Esophagus muscularis mucosa (tissue), 4 donors: ENCODE measurements around the gene CYP11A1. TPM values are rescaled to one million over a fixed set of nuclear protein-coding genes. Genes with fewer than 3 reads are reported as not detected.

ENCODE experiments used
- DNase-seq: peaks from one replicate; pipeline ENCODE4 v3.0.0-alpha.2; 2017; ENCODE audit errors: extremely low spot score
- H3K27ac ChIP-seq, 4 donors: fragments of 200-600 bp; sonication (generic); replicated peaks in 1 of 4; 1 replicate in 3 of 4; 2 replicates in 1 of 4; pipeline ENCODE4 v1.5.1; 2016 to 2019; ENCODE audit warnings: mild to moderate bottlenecking in 1 of 4
- H3K27me3 ChIP-seq, 4 donors: fragments of 200-600 bp; sonication (generic); one replicate each; pipeline versions ENCODE4 v1.5.1 to v1.6.0; 2016 to 2019
- H3K36me3 ChIP-seq, 4 donors: fragments of 200-600 bp; sonication (generic); one replicate each; pipeline ENCODE4 v1.5.1; 2016 to 2019
- H3K4me1 ChIP-seq, 4 donors: fragments of 200-600 bp; sonication (generic); one replicate each; pipeline ENCODE4 v1.5.1; 2016 to 2019
- H3K4me3 ChIP-seq, 4 donors: fragments of 200-600 bp; sonication (generic); 1 replicate in 2 of 4; 2 replicates in 2 of 4; pipeline ENCODE4 v1.5.1; 2016 to 2019; ENCODE audit warnings: mild to moderate bottlenecking in 4 of 4, moderate library complexity in 1 of 4
- H3K9me3 ChIP-seq, 4 donors: fragments of 200-600 bp; sonication (generic); 1 replicate in 3 of 4; 2 replicates in 1 of 4; pipeline ENCODE4 v1.5.1; 2016 to 2019
- EP300 ChIP-seq: sonication (generic); formaldehyde crosslinking; IDR thresholded peaks from one replicate; pipeline ENCODE4 v1.6.1; 2017; ENCODE audit warnings: antibody characterized with exemption
- POLR2A ChIP-seq: fragments of 450-650 bp; IDR thresholded peaks from one replicate; pipeline ENCODE4 v1.6.1; 2017; ENCODE audit warnings: antibody characterized with exemption, moderate library complexity, mild to moderate bottlenecking, low read depth
- POLR2AphosphoS5 ChIP-seq, 2 donors: sonication (generic); formaldehyde crosslinking; IDR thresholded peaks; one replicate each; pipeline ENCODE4 v1.6.1; 2017; ENCODE audit warnings: antibody characterized with exemption in 2 of 2
- WGBS: methylation state at CpG from one replicate; pipeline ENCODE4 v1.1.5; 2018; 5-methylcytosine and 5-hydroxymethylcytosine counted together
- intact Hi-C: fragments of 100-400 bp; cut with DNase I; formaldehyde crosslinking; loops from one replicate; pipeline ENCODE4 v1.15.1; 2023
- total RNA-seq, 4 donors: library from RNA; depleted of rRNA; stranded (reverse); fragments of >200 nt; gene quantifications; one replicate each; pipeline versions ENCODE4 v1.1.0 to v1.2.1, GENCODE V29; 2016
- TF ChIP-seq, protein P1 (sequence below), 3 experiments: fragments of 200-600 bp in 2 of 3; fragments of 450-650 bp in 1 of 3; sonication (generic) in 2 of 3; IDR thresholded peaks; one replicate each; pipeline ENCODE4 v1.5.1; 2017 to 2019; ENCODE audit warnings: antibody characterized with exemption in 3 of 3, mild to moderate bottlenecking in 2 of 3, moderate library complexity in 1 of 3

Gene CYP11A1
- total RNA-seq, 4 donors from 2014 or later, result 1.7 to 2.5 (median 1.8) TPM

DNA sequence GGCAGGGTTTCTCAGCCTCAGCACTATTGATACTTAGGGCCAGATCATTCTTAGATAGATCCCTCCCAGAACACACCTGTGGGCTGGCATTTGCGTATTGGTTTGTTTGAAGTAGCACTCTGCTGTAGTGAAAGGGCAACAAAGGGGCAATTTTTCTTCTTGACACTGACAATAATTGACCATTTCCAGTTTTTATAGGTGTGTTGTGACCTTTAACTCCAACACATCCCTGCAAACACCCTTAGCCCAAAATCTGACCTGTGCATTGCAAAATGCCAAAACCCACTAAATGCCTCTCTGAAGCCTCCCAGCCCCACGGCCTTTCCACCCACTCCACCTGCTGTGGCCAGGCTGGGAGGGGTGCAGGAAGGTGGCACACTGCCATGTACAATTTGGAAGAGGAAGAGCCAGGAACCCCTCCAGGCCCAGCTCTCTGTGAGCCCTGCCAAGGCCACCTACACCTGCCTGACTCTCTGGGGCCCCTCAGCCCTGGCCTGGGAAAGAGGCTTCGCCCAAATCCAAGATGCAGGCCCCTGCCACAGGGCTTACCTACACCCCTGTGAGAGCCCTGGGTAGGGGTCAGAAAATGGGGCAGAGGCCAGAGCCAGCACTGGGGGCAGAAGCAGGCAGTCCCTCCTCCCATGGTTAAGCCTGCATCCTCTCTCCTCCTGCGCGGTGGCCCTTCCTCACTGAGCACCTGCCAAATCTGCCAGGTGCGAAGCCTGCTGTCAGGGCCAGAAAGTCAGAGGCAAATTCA lies 9.6 kb upstream of the CYP11A1 start:
- Histone ChIP-seq H3K4me3 (no peak overlapping the region), H3K36me3 (no peaks in the 10 kb centered on the region), H3K27me3 (peaks cover 0 to 14% (median 0%) of the 10 kb centered on the region in 4 donors), H3K4me1 (peaks cover 9 to 23% (median 19%) of the 10 kb centered on the region in 4 donors), H3K27ac (no peak overlapping the region), H3K9me3 (no peaks in the 10 kb centered on the region)
- DNase-seq, result no peak
- TF ChIP-seq, protein P1, sequence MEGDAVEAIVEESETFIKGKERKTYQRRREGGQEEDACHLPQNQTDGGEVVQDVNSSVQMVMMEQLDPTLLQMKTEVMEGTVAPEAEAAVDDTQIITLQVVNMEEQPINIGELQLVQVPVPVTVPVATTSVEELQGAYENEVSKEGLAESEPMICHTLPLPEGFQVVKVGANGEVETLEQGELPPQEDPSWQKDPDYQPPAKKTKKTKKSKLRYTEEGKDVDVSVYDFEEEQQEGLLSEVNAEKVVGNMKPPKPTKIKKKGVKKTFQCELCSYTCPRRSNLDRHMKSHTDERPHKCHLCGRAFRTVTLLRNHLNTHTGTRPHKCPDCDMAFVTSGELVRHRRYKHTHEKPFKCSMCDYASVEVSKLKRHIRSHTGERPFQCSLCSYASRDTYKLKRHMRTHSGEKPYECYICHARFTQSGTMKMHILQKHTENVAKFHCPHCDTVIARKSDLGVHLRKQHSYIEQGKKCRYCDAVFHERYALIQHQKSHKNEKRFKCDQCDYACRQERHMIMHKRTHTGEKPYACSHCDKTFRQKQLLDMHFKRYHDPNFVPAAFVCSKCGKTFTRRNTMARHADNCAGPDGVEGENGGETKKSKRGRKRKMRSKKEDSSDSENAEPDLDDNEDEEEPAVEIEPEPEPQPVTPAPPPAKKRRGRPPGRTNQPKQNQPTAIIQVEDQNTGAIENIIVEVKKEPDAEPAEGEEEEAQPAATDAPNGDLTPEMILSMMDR (IDR thresholded peaks at IDR 0.05), result no peak
- TF ChIP-seq POLR2A, result no peak
- no peak for TF ChIP-seq EP300
- TF ChIP-seq POLR2AphosphoS5 (IDR thresholded peaks at IDR 0.05), result no peak
- intact Hi-C loops, result loop anchor here (10.0 kb wide), 1 partner anchor 258 kb away; no protein-coding TSS in a partner anchor
- 78% methylated on average over 2 of the region's 6 CpGs for WGBS

DNA sequence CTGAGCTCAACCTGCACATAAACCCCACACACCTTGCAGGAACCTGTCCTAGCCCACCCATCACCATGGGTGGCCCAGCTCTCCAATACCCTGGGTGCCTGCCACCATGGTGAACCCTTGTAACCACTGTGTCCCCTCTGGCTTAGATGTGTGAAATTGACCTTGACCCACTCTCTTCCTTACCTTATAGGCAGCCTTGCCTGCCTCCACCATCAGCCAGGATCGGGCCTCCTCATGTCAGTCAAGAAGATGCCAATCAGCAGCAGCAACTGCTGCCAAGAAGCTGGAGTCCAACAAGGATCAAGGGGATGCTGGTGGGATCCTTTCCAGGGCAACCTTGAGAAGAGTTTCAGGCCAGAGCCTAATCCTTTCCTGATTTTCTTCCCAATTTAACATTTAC lies 8.8 kb upstream of the CYP11A1 start:
- 89% methylated on average over 1 of the region's 1 CpG for WGBS
- no peaks in the 10 kb centered on the region for H3K36me3 ChIP-seq
- H3K4me1 ChIP-seq, result peaks cover 9 to 23% (median 19%) of the 10 kb centered on the region in 4 donors
- intact Hi-C loops, result loop anchor here (10.0 kb wide), 1 partner anchor 259 kb away; no protein-coding TSS in a partner anchor
- peaks cover 0 to 9% (median 0%) of the 10 kb centered on the region in 4 donors for H3K27me3 ChIP-seq
- H3K27ac ChIP-seq, result no peak overlapping the region
- no peak overlapping the region for H3K4me3 ChIP-seq
- TF ChIP-seq POLR2A (no peak), EP300 (no peak), POLR2AphosphoS5 (IDR thresholded peaks at IDR 0.05) (no peak)
- TF ChIP-seq, protein P1 (IDR thresholded peaks at IDR 0.05), result no peak
- no peak for DNase-seq
- no peaks in the 10 kb centered on the region for H3K9me3 ChIP-seq

DNA sequence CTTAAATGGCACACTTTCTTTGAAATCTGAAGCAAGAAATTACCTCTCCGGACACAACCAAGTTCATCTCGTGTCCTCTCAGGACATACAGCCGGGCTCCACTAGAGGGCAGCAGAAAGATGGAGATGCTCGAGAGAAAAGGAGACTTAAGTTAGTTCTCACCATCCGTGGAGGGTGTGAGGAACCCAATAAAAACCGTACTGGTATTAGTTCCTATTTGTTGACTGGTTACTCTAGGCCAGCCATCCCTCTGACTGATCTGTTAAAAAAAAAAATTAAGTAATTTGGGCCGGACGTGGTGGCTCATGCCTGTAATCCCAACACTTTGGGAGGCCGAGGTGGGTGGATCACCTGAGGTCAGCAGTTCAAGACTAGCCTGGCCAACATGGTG lies 7.9 kb upstream of the CYP11A1 start:
- no peaks in the 10 kb centered on the region for H3K9me3 ChIP-seq
- TF ChIP-seq, protein P1 (IDR thresholded peaks at IDR 0.05), result peak; percentile 84 to 91 (median 89)
- TF ChIP-seq POLR2A (no peak), POLR2AphosphoS5 (IDR thresholded peaks at IDR 0.05) (no peak)
- no peak overlapping the region for H3K27ac ChIP-seq
- intact Hi-C loops, result loop anchor here (1.0 to 10.0 kb wide), 2 partner anchors 63 to 260 kb away; no protein-coding TSS in a partner anchor
- no peak overlapping the region for H3K4me3 ChIP-seq
- H3K27me3 ChIP-seq, result peaks cover 0 to under 1% (median 0%) of the 10 kb centered on the region in 4 donors
- H3K4me1 ChIP-seq, result peaks cover 9 to 23% (median 19%) of the 10 kb centered on the region in 4 donors
- H3K36me3 ChIP-seq, result no peaks in the 10 kb centered on the region
- 13% methylated on average over 9 of the region's 9 CpGs for WGBS
- peak; percentile 96 for DNase-seq

DNA sequence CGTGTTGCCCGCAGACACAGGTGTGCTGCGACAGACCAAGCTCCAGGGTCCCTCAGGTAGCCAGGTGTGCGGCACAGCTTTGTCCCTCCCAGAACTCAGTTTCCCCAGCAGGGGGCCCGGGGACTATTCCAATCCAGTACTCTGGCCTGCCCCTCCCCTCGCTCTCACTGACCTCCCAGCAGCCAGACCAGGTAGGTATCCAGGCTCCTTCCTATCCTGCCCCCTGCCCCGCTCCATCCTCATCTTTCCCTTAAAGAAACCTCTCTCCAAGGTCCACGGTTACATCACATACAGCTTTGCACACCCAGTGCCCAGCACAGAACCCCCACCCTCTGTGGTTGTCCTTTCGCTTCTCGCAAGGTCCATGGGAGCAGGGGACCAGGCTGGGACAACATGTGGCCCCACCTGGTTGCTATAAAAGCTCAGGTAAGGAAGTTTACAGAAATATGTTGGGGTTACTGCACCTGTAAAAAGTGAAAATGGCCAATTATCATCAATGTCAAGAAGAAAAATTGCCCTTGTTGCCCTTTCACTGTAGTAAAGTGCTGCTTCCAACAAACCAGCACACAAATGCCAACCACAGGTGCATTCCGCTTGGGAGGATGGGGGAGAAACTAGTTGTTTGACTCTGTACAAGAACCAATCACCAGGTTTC lies 7.3 kb upstream of the CYP11A1 start:
- TF ChIP-seq, protein P1 (IDR thresholded peaks at IDR 0.05), result no peak
- TF ChIP-seq EP300 (no peak), POLR2A (no peak), POLR2AphosphoS5 (IDR thresholded peaks at IDR 0.05) (no peak)
- Histone ChIP-seq H3K4me1 (peaks cover 9 to 23% (median 19%) of the 10 kb centered on the region in 4 donors), H3K9me3 (no peaks in the 10 kb centered on the region), H3K27ac (no peak overlapping the region), H3K36me3 (no peaks in the 10 kb centered on the region), H3K27me3 (no peaks in the 10 kb centered on the region), H3K4me3 (peak overlapping the region; percentile 59 to 74 (median 70))
- intact Hi-C loops, result loop anchor here (1.0 to 10.0 kb wide), 4 partner anchors 64 to 393 kb away; no protein-coding TSS in a partner anchor
- WGBS, result 28% methylated on average over 8 of the region's 11 CpGs
- DNase-seq, result no peak
